Measurements from ENCODE around the gene MYOM1. TPM values are rescaled to one million over a fixed set of nuclear protein-coding genes. Genes with fewer than 3 reads are reported as not detected.

MYOM1 gene
- polyA plus RNA-seq, 1 experiment: 0.02 TPM

GRCh38 chr18:3086871-3087270 lies 132.9 kb downstream of the MYOM1 start:
- no peaks in the 10 kb centered on the region for H3K9me3 ChIP-seq (ENCODE audit: control insufficient read depth, insufficient read depth, low read length)
- H3K4me3 ChIP-seq (ENCODE audit: low read depth, low read length): no peak overlapping the region
- DNase-seq (ENCODE audit: low read depth, low spot score): no peak
- CTCF ChIA-PET: interaction anchor here (0.7 kb wide), 1 partner anchor 388 kb away, joined by 4 read pairs; no protein-coding TSS in a partner anchor
- no peak overlapping the region for H3K27ac ChIP-seq (ENCODE audit: low read depth, low read length)
- POLR2A ChIA-PET: interaction anchor here (0.7 kb wide), 1 partner anchor 82 kb away, joined by 3 read pairs; no protein-coding TSS in a partner anchor
- TF ChIP-seq CTCF (IDR thresholded peaks at IDR 0.05; ENCODE audit: low read depth, low read length): no peak
- H3K27me3 ChIP-seq (ENCODE audit: control insufficient read depth, insufficient read depth, low read length): no peaks in the 10 kb centered on the region

- no peak for TF ChIP-seq CTCF (IDR thresholded peaks at IDR 0.05; ENCODE audit: low read depth, low read length)
- DNase-seq (ENCODE audit: low read depth, low spot score): no peak
- POLR2A ChIA-PET: no interaction called here
- CTCF ChIA-PET: interaction anchor here (1.1 kb wide), 1 partner anchor 23 kb away, joined by 3 read pairs; no protein-coding TSS in a partner anchor
- H3K9me3 ChIP-seq (ENCODE audit: control insufficient read depth, insufficient read depth, low read length): no peaks in the 10 kb centered on the region
- no peak overlapping the region for H3K27ac ChIP-seq (ENCODE audit: low read depth, low read length)
- no peak overlapping the region for H3K4me3 ChIP-seq (ENCODE audit: low read depth, low read length)
- no peaks in the 10 kb centered on the region for H3K27me3 ChIP-seq (ENCODE audit: control insufficient read depth, insufficient read depth, low read length)
Observed at GRCh38 chr18:3085612-3086011, 134.2 kb downstream of the MYOM1 start.

- no peaks in the 10 kb centered on the region for H3K9me3 ChIP-seq (ENCODE audit: control insufficient read depth, insufficient read depth, low read length)
- no peak overlapping the region for H3K27ac ChIP-seq (ENCODE audit: low read depth, low read length)
- TF ChIP-seq CTCF (IDR thresholded peaks at IDR 0.05; ENCODE audit: low read depth, low read length): no peak
- POLR2A ChIA-PET: no interaction called here
- H3K27me3 ChIP-seq (ENCODE audit: control insufficient read depth, insufficient read depth, low read length): no peaks in the 10 kb centered on the region
- DNase-seq (ENCODE audit: low read depth, low spot score): no peak
- H3K4me3 ChIP-seq (ENCODE audit: low read depth, low read length): no peak overlapping the region
- CTCF ChIA-PET: no interaction called here
Observed at GRCh38 chr18:3084206-3084605, 135.6 kb downstream of the MYOM1 start.

GRCh38 chr18:3083766-3084165 lies 136.0 kb downstream of the MYOM1 start:
- TF ChIP-seq CTCF (IDR thresholded peaks at IDR 0.05; ENCODE audit: low read depth, low read length): no peak
- Histone ChIP-seq H3K27ac (ENCODE audit: low read depth, low read length) (no peak overlapping the region), H3K9me3 (ENCODE audit: control insufficient read depth, insufficient read depth, low read length) (no peaks in the 10 kb centered on the region), H3K27me3 (ENCODE audit: control insufficient read depth, insufficient read depth, low read length) (no peaks in the 10 kb centered on the region), H3K4me3 (ENCODE audit: low read depth, low read length) (no peak overlapping the region)
- POLR2A ChIA-PET: no interaction called here
- CTCF ChIA-PET: interaction anchor here (0.8 kb wide), 1 partner anchor 45 kb away, joined by 3 read pairs; no protein-coding TSS in a partner anchor
- no peak for DNase-seq (ENCODE audit: low read depth, low spot score)

- Histone ChIP-seq H3K9me3 (ENCODE audit: control insufficient read depth, insufficient read depth, low read length) (no peaks in the 10 kb centered on the region), H3K27ac (ENCODE audit: low read depth, low read length) (no peak overlapping the region), H3K4me3 (ENCODE audit: low read depth, low read length) (no peak overlapping the region), H3K27me3 (ENCODE audit: control insufficient read depth, insufficient read depth, low read length) (no peaks in the 10 kb centered on the region)
- no peak for TF ChIP-seq CTCF (IDR thresholded peaks at IDR 0.05; ENCODE audit: low read depth, low read length)
- ChIA-PET POLR2A (no interaction called here), CTCF (interaction anchor here (1.8 kb wide), 1 partner anchor 47 kb away, joined by 6 read pairs; no protein-coding TSS in a partner anchor)
- DNase-seq (ENCODE audit: low read depth, low spot score): no peak
Observed at GRCh38 chr18:3081584-3081991, 138.2 kb downstream of the MYOM1 start.

All from AG04450 (cell line).